ENCODE data around the gene ASTN2. TPM values are rescaled to one million over a fixed set of nuclear protein-coding genes. Genes with fewer than 3 reads are reported as not detected.

Gene ASTN2
- total RNA-seq, 1 experiment from 2014 or later = 11.4 TPM

- no peak for DNase-seq (ENCODE audit: low read depth)
Measured at GRCh38 chr9:117180896-117181445, 233.9 kb downstream of the ASTN2 start.

- DNase-seq (ENCODE audit: low read depth) = peak; percentile 47
Measured at GRCh38 chr9:117178596-117179375, 236.1 kb downstream of the ASTN2 start.

- no peak for DNase-seq (ENCODE audit: low read depth)
Measured at GRCh38 chr9:117170567-117170966, 244.3 kb downstream of the ASTN2 start.

GRCh38 chr9:117169089-117169621, 245.7 kb downstream of the ASTN2 start:
- no peak for DNase-seq (ENCODE audit: low read depth)

GRCh38 chr9:117164512-117164911, 250.3 kb downstream of the ASTN2 start:
- DNase-seq (ENCODE audit: low read depth) = no peak

- no peak for DNase-seq (ENCODE audit: low read depth)
Measured at GRCh38 chr9:117160254-117160653, 254.6 kb downstream of the ASTN2 start.

- DNase-seq (ENCODE audit: low read depth) = no peak
Measured at GRCh38 chr9:117156771-117157535, 257.9 kb downstream of the ASTN2 start.

- DNase-seq (ENCODE audit: low read depth) = no peak
Measured at GRCh38 chr9:117156144-117156688, 258.6 kb downstream of the ASTN2 start.

GRCh38 chr9:117153021-117153420, 261.8 kb downstream of the ASTN2 start:
- DNase-seq (ENCODE audit: low read depth) = peak; percentile 92

- no peak for DNase-seq (ENCODE audit: low read depth)
Measured at GRCh38 chr9:117151716-117152115, 263.1 kb downstream of the ASTN2 start.

GRCh38 chr9:117149996-117150395, 264.9 kb downstream of the ASTN2 start:
- DNase-seq (ENCODE audit: low read depth) = no peak

GRCh38 chr9:117145811-117146490, 268.9 kb downstream of the ASTN2 start:
- DNase-seq (ENCODE audit: low read depth) = no peak

GRCh38 chr9:117145081-117145480, 269.8 kb downstream of the ASTN2 start:
- no peak for DNase-seq (ENCODE audit: low read depth)

GRCh38 chr9:117138231-117138630, 276.6 kb downstream of the ASTN2 start:
- DNase-seq (ENCODE audit: low read depth) = no peak

GRCh38 chr9:117136461-117136860, 278.4 kb downstream of the ASTN2 start:
- no peak for DNase-seq (ENCODE audit: low read depth)

GRCh38 chr9:117135501-117136098, 279.3 kb downstream of the ASTN2 start:
- no peak for DNase-seq (ENCODE audit: low read depth)

- peak; percentile 64 for DNase-seq (ENCODE audit: low read depth)
Measured at GRCh38 chr9:117134826-117135500, 279.9 kb downstream of the ASTN2 start.

GRCh38 chr9:117126871-117127270, 288.0 kb downstream of the ASTN2 start:
- DNase-seq (ENCODE audit: low read depth) = no peak

GRCh38 chr9:117125531-117125930, 289.3 kb downstream of the ASTN2 start:
- no peak for DNase-seq (ENCODE audit: low read depth)

- DNase-seq (ENCODE audit: low read depth) = no peak
Measured at GRCh38 chr9:117123729-117124128, 291.1 kb downstream of the ASTN2 start.

Data from HT1080 (cell line).